Cardiac fibroblast (primary cell): ENCODE measurements around the gene ADAMTSL3.

Experiments
- DNase-seq, 2 donors: peaks; one replicate each; pipeline versions ENCODE4 v3.0.0 to v3.0.0-alpha.2; 2010; ENCODE audit warnings: low read depth in 2 of 2
- H3K4me3 ChIP-seq, 2 donors: replicated peaks in 1 of 2; 1 replicate in 1 of 2; 2 replicates in 1 of 2; pipeline ENCODE4 v1.5.1; 2011; ENCODE audit warnings: low read depth in 2 of 2, low read length in 2 of 2, mild to moderate bottlenecking in 2 of 2, moderate library complexity in 1 of 2
- CTCF ChIP-seq: IDR thresholded peaks from one replicate; pipeline ENCODE4 v1.5.1; 2011; ENCODE audit warnings: low read depth, mild to moderate bottlenecking, low read length, inconsistent platforms

ADAMTSL3 gene

GRCh38 chr15:83935774-83936173 lies 281.9 kb downstream of the ADAMTSL3 start:
- DNase-seq, result no peak
- H3K4me3 ChIP-seq, result no peak overlapping the region
- TF ChIP-seq CTCF, result no peak

- TF ChIP-seq CTCF, result no peak
- H3K4me3 ChIP-seq, result no peak overlapping the region
- no peak for DNase-seq
These were observed 286.2 kb downstream of the ADAMTSL3 start for GRCh38 chr15:83940136-83940535.

GRCh38 chr15:83943043-83943442 lies 289.1 kb downstream of the ADAMTSL3 start:
- no peak overlapping the region for H3K4me3 ChIP-seq
- no peak for TF ChIP-seq CTCF
- DNase-seq, result peak in 1 of 2 donors; percentile 31

DNA sequence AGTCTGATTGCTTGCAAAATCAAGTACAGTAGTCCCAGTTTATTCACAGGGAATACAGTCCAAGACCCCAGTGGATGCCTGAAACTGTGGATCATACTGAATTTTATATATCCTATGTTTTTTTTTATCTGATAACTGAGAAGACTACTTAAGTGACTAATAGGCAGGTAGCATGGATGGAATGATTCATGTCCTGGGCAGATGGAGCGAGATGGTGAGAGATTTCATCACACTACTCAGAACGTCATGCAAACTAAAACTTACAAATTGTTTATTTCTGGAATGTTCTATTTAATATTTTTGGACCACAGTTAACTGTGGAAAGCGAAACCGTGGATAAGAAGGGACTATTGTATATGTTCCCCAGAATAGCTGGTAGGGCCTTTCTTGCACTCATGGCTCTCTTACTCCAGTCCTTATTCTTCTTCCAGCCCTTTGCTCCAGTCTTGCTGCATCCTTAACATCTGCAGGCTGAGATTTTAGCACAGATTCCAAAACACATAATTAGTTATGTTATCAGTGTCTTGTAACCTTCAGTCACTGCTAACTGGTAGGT lies 290.0 kb downstream of the ADAMTSL3 start:
- H3K4me3 ChIP-seq, result no peak overlapping the region
- DNase-seq, result peak; percentile 8 to 77
- TF ChIP-seq CTCF, result no peak

DNA sequence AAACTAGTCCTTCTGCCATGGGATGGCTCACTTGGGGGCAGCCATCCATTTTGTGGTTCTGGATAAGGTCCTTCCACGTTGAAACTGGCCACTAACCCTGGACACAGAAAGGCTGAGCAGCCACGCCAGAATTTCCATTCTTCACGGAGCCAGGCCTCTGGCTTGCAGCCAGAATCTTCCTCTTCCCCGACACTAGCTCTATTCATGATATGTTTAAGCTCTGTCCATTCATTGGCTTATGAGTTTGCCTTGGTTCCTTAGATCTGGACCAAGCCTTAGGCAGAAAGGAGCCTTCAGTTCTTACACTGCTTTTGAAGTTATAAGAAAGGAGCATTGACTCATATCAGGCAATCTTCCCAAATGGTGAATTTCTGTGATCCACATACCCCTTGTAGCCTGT lies 293.2 kb downstream of the ADAMTSL3 start:
- H3K4me3 ChIP-seq, result no peak overlapping the region
- DNase-seq, result no peak
- no peak for TF ChIP-seq CTCF

DNA sequence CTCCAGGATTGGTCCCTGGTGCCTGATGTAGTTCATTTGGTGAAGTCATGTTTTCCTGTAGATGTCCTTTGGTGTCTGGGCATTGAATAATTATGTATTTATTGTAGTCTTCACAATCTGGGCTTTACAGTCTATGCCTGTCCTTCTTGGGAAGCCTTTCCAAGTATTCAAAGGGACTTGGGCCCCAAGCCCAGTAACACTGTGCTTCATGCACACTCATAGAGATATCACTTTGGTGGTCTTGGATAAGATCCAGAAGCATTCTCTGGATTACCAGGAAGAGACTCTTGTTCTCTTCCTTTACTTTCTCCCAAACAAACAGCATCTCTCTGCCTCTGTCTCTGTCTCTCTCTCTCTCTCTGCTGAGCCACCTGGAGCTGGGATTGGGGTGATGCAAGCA lies 300.6 kb downstream of the ADAMTSL3 start:
- H3K4me3 ChIP-seq, result no peak overlapping the region

More for the DNA sequence above, 300.6 kb downstream of the ADAMTSL3 start:
- peak in 1 of 2 donors; percentile 30 for DNase-seq
- TF ChIP-seq CTCF, result no peak
